ENCODE data around the gene PDE2A. TPM values are rescaled to one million over a fixed set of nuclear protein-coding genes. Genes with fewer than 3 reads are reported as not detected.

The PDE2A gene
- total RNA-seq, 1 donor from 2014 or later = 0.82 TPM

DNA sequence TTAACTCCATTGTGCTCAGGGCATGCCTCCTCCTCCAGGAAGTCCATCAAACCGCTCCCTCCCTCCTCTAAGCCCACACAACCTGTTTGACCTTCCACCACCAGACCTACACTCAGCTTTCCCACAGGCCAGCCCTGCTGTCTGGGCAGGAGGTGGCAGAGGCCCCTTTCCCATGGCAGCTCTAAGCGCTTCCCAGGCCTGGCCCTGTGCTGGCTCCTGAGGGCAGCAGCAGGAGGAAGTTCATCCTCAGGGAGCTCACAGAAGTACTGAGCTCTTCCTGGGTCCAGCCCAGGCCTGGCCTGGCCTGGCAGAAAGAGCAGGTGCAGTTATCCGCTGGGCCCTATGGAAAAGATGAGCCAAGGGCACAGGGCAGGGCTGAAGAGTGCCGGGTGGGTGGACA, 46.6 kb upstream of the PDE2A start:
- H2AFZ ChIP-seq (ENCODE audit: low read depth, low read length) = no peak overlapping the region
- peak overlapping the region; percentile 82 for H3K9ac ChIP-seq (ENCODE audit: low read length)
- H3K9me3 ChIP-seq (ENCODE audit: insufficient read depth, low read depth, low read length) = no peaks in the 10 kb centered on the region
- Mint-ChIP-seq H3K27me3 (ENCODE audit: low read depth, unreplicated experiment) (no peaks in the 10 kb centered on the region), H3K4me3 (ENCODE audit: unreplicated experiment) (no peak overlapping the region), H3K4me1 (ENCODE audit: low read depth, unreplicated experiment) (peaks cover 36% of the 10 kb centered on the region), H3K27ac (ENCODE audit: unreplicated experiment) (no peak overlapping the region), H3K9me3 (ENCODE audit: unreplicated experiment) (no peaks in the 10 kb centered on the region), H3K36me3 (ENCODE audit: low read depth, unreplicated experiment) (peaks cover 5% of the 10 kb centered on the region)
- H3K4me1 ChIP-seq (ENCODE audit: insufficient read depth, low read length) = peaks cover 33% of the 10 kb centered on the region
- H3K36me3 ChIP-seq (ENCODE audit: insufficient read depth, low read length) = peaks cover 2% of the 10 kb centered on the region
- FAIRE-seq (no peak), DNase-seq (ENCODE audit: low read depth) (no peak)
- H3K4me2 ChIP-seq (ENCODE audit: low read length) = peak overlapping the region; percentile 92
- H3K27me3 ChIP-seq (ENCODE audit: insufficient read depth, low read length) = no peaks in the 10 kb centered on the region
- H3K79me2 ChIP-seq (ENCODE audit: insufficient read depth, low read length) = peaks cover 75% of the 10 kb centered on the region
- H3K4me3 ChIP-seq (ENCODE audit: insufficient read depth, low read depth, low read length) = peak overlapping the region; percentile 58
- peaks cover 59% of the 10 kb centered on the region for H4K20me1 ChIP-seq (ENCODE audit: insufficient read depth, low read length)
- TF ChIP-seq, protein P1, sequence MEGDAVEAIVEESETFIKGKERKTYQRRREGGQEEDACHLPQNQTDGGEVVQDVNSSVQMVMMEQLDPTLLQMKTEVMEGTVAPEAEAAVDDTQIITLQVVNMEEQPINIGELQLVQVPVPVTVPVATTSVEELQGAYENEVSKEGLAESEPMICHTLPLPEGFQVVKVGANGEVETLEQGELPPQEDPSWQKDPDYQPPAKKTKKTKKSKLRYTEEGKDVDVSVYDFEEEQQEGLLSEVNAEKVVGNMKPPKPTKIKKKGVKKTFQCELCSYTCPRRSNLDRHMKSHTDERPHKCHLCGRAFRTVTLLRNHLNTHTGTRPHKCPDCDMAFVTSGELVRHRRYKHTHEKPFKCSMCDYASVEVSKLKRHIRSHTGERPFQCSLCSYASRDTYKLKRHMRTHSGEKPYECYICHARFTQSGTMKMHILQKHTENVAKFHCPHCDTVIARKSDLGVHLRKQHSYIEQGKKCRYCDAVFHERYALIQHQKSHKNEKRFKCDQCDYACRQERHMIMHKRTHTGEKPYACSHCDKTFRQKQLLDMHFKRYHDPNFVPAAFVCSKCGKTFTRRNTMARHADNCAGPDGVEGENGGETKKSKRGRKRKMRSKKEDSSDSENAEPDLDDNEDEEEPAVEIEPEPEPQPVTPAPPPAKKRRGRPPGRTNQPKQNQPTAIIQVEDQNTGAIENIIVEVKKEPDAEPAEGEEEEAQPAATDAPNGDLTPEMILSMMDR (IDR thresholded peaks at IDR 0.05; ENCODE audit: insufficient read depth, low read depth, low read length) = no peak
- no peak for TF ChIP-seq EZH2 (IDR thresholded peaks at IDR 0.05; ENCODE audit: insufficient read depth, low read length)
- no peak overlapping the region for H3K27ac ChIP-seq (ENCODE audit: low read depth, low read length)

DNA sequence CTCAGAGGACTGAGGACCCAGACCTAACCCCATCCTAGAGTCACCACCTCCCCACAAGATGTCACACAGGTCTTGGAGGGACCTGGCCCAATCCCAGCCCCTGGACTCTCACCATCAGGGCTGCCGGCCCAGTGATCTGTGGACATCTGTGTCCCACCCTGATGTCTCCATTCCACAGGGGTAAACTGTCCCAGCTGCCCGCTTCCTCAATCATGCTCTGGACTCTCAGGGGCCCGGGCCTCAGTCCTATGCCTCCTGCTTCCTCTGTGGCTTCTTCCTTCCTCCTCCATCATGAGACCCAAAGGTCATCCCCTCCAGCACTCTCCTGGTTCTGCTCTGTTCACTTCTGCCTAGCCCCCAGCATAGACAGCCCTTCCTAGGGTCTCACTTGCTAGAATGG, 45.8 kb upstream of the PDE2A start:
- DNase-seq (ENCODE audit: low read depth) (no peak), FAIRE-seq (no peak)
- Histone ChIP-seq H3K9me3 (ENCODE audit: insufficient read depth, low read depth, low read length) (no peaks in the 10 kb centered on the region), H3K36me3 (ENCODE audit: insufficient read depth, low read length) (peaks cover 2% of the 10 kb centered on the region), H3K27me3 (ENCODE audit: insufficient read depth, low read length) (no peaks in the 10 kb centered on the region), H3K4me2 (ENCODE audit: low read length) (peak overlapping the region; percentile 92), H3K4me3 (ENCODE audit: insufficient read depth, low read depth, low read length) (no peak overlapping the region), H4K20me1 (ENCODE audit: insufficient read depth, low read length) (peaks cover 62% of the 10 kb centered on the region), H3K27ac (ENCODE audit: low read depth, low read length) (no peak overlapping the region), H2AFZ (ENCODE audit: low read depth, low read length) (no peak overlapping the region), H3K4me1 (ENCODE audit: insufficient read depth, low read length) (peaks cover 33% of the 10 kb centered on the region), H3K9ac (ENCODE audit: low read length) (peak overlapping the region; percentile 7), H3K79me2 (ENCODE audit: insufficient read depth, low read length) (peaks cover 77% of the 10 kb centered on the region)
- Mint-ChIP-seq H3K4me1 (ENCODE audit: low read depth, unreplicated experiment) (peaks cover 34% of the 10 kb centered on the region), H3K27me3 (ENCODE audit: low read depth, unreplicated experiment) (no peaks in the 10 kb centered on the region), H3K4me3 (ENCODE audit: unreplicated experiment) (peak overlapping the region; percentile 23), H3K36me3 (ENCODE audit: low read depth, unreplicated experiment) (peaks cover 7% of the 10 kb centered on the region), H3K9me3 (ENCODE audit: unreplicated experiment) (no peaks in the 10 kb centered on the region), H3K27ac (ENCODE audit: unreplicated experiment) (no peak overlapping the region)
- no peak for TF ChIP-seq EZH2 (IDR thresholded peaks at IDR 0.05; ENCODE audit: insufficient read depth, low read length)

DNA sequence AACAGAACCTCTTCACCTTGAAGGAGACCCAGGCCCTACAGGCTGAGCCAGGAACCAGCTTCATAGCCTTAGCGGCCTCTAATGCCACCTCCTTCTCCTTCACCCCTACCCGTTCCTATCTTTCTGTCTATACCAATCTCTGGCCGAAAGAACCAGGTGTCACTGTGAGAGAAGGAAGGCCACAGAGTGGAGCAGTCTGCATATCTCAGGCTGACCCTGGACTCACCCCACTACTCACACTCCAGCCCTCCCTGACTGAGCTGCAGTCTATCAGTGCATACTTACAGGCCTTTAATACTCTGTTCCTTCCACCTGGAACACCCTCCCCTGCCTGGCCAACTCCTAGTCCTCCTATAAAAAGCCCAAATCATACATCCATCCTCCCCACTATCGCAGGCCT, 45.3 kb upstream of the PDE2A start:
- Mint-ChIP-seq H3K27me3 (ENCODE audit: low read depth, unreplicated experiment) (peaks cover 2% of the 10 kb centered on the region), H3K9me3 (ENCODE audit: unreplicated experiment) (no peaks in the 10 kb centered on the region), H3K4me3 (ENCODE audit: unreplicated experiment) (no peak overlapping the region), H3K4me1 (ENCODE audit: low read depth, unreplicated experiment) (peaks cover 34% of the 10 kb centered on the region), H3K27ac (ENCODE audit: unreplicated experiment) (no peak overlapping the region), H3K36me3 (ENCODE audit: low read depth, unreplicated experiment) (peaks cover 7% of the 10 kb centered on the region)
- H3K27me3 ChIP-seq (ENCODE audit: insufficient read depth, low read length) = no peaks in the 10 kb centered on the region
- no peak overlapping the region for H3K27ac ChIP-seq (ENCODE audit: low read depth, low read length)
- H4K20me1 ChIP-seq (ENCODE audit: insufficient read depth, low read length) = peaks cover 67% of the 10 kb centered on the region
- H3K4me2 ChIP-seq (ENCODE audit: low read length) = peak overlapping the region; percentile 92
- H3K4me3 ChIP-seq (ENCODE audit: insufficient read depth, low read depth, low read length) = no peak overlapping the region
- peak overlapping the region; percentile 22 for H3K9ac ChIP-seq (ENCODE audit: low read length)
- H3K36me3 ChIP-seq (ENCODE audit: insufficient read depth, low read length) = peaks cover 2% of the 10 kb centered on the region
- H3K79me2 ChIP-seq (ENCODE audit: insufficient read depth, low read length) = peaks cover 78% of the 10 kb centered on the region
- DNase-seq (ENCODE audit: low read depth) (no peak), FAIRE-seq (no peak)
- no peaks in the 10 kb centered on the region for H3K9me3 ChIP-seq (ENCODE audit: insufficient read depth, low read depth, low read length)
- no peak for TF ChIP-seq EZH2 (IDR thresholded peaks at IDR 0.05; ENCODE audit: insufficient read depth, low read length)
- TF ChIP-seq, protein P1 (IDR thresholded peaks at IDR 0.05; ENCODE audit: insufficient read depth, low read depth, low read length) = no peak
- peaks cover 33% of the 10 kb centered on the region for H3K4me1 ChIP-seq (ENCODE audit: insufficient read depth, low read length)
- no peak overlapping the region for H2AFZ ChIP-seq (ENCODE audit: low read depth, low read length)

All from astrocyte (in vitro differentiated cells and primary cell).